Measurements from ENCODE around the gene CYS1.

The CYS1 gene

DNA sequence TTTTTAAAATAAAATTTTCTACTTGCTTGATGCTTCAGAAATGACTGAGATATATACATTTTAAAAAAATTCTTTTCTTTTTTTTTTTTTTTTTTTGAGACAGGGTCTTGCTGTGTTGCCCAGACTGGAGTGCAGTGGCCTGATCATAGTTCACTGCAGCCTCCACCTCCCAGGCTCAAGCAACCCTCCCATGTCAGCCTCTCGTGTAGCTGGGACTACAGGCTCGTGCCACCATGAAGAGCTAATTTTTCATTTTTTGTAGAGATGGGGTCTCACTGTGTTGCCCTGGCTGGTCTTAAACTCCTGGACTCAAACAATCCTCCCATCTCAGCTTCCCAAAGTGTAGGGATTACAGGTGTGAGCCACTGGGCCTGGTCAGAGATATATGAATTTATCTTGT lies 12.9 kb downstream of the CYS1 start:
- no peak overlapping the region for H3K27ac ChIP-seq
- TF ChIP-seq, protein P1, sequence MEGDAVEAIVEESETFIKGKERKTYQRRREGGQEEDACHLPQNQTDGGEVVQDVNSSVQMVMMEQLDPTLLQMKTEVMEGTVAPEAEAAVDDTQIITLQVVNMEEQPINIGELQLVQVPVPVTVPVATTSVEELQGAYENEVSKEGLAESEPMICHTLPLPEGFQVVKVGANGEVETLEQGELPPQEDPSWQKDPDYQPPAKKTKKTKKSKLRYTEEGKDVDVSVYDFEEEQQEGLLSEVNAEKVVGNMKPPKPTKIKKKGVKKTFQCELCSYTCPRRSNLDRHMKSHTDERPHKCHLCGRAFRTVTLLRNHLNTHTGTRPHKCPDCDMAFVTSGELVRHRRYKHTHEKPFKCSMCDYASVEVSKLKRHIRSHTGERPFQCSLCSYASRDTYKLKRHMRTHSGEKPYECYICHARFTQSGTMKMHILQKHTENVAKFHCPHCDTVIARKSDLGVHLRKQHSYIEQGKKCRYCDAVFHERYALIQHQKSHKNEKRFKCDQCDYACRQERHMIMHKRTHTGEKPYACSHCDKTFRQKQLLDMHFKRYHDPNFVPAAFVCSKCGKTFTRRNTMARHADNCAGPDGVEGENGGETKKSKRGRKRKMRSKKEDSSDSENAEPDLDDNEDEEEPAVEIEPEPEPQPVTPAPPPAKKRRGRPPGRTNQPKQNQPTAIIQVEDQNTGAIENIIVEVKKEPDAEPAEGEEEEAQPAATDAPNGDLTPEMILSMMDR (conservative IDR thresholded peaks at IDR 0.05), result no peak

DNA sequence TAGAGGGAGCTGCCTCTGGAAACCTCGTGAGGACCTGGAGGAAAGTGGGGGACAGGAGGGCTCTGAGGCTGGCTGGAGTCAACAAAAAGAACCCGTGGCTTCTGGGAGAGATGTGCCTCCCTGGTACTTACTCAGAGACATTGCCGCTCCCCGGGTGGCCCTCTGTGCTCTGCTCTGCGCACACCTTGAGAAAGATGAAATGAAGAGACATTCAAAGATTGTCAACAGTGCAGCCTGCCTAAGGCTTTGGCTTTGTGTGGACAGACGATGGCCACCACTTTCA lies 14.5 kb downstream of the CYS1 start:
- no peak overlapping the region for H3K27ac ChIP-seq
- TF ChIP-seq, protein P1 (conservative IDR thresholded peaks at IDR 0.05), result no peak

DNA sequence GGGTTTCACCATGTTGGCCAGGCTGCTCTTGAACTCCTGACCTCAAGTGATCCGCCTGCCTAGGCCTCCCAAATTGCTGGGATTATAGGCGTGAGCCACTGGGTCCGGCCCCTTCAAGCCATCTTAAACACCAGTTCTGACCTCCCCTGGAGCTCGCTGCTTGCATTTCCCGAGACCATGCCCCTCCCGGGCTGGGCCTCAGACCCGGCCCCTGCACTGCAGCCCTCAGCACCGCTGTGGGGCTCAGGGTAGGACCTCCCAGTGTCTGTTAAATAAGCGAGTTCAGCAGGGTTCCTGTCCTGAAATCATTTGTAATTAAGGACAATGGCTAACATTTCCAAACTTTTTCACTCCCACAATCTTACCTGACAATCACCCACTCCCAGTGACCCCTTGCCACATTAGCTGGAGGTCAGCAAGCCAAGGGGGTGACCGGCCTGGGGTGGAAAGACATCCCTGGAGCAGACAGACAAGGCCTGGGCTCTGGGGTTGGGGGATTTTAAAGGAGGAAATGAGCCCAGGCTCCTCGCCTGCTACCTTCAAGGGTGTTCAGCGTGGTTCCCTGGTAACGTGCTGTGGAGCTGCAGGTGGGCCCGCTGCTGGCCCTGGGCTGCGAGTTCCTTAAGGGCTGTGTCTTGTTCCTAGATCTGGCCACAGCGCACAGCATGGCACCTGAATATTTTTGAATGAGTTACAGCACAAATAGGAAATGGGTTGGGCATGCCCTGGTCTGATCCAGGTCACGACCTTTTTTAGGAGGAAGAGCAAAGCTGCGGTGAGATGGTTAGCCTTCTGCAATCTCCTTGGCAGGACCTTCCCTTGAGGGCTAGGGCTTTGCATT lies 15.1 kb downstream of the CYS1 start:
- TF ChIP-seq, protein P1 (conservative IDR thresholded peaks at IDR 0.05), result no peak
- H3K27ac ChIP-seq, result no peak overlapping the region

DNA sequence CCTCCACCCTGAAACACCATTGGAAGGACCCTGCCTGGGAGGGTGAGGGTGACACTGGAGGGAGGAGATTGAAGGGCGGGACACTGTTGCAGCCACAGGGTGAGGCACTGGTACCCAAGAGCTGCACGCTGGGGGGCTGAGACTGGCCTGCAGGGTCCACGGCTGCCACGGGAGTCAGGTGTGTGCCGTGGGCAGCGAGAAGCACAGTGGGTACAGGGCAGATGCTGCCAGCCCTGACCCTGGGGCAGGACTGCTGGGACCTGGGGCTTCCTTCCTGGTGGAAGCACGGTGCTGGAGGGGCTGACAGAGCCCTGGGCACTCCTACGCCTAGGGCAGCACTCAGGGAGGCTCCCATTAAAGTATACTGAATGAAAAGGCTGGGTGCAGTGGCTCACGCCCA lies 16.6 kb downstream of the CYS1 start:
- TF ChIP-seq, protein P1 (conservative IDR thresholded peaks at IDR 0.05), result no peak
- no peak overlapping the region for H3K27ac ChIP-seq

DNA sequence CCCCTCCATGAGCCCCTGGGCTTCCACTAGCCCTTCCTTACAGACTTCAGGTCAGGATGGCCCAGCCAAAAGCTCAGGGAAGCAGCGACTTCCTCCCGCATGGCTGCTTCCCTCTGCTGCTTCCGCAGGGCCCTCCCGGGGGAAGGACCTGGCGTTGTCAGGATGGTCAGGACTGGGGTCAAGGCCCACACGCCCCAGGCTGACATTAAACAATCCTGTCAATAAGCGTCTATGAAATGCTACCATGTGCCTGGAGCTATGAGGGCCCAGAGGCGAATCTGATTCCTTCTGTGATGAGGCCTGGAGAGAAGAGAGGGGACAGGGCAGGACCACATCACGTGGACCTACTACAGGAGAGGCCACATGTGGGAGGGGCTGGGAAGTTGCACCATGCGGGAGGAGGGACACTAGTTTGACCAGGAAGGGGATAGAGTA lies 17.3 kb downstream of the CYS1 start:
- TF ChIP-seq, protein P1 (conservative IDR thresholded peaks at IDR 0.05), result no peak
- no peak overlapping the region for H3K27ac ChIP-seq

DNA sequence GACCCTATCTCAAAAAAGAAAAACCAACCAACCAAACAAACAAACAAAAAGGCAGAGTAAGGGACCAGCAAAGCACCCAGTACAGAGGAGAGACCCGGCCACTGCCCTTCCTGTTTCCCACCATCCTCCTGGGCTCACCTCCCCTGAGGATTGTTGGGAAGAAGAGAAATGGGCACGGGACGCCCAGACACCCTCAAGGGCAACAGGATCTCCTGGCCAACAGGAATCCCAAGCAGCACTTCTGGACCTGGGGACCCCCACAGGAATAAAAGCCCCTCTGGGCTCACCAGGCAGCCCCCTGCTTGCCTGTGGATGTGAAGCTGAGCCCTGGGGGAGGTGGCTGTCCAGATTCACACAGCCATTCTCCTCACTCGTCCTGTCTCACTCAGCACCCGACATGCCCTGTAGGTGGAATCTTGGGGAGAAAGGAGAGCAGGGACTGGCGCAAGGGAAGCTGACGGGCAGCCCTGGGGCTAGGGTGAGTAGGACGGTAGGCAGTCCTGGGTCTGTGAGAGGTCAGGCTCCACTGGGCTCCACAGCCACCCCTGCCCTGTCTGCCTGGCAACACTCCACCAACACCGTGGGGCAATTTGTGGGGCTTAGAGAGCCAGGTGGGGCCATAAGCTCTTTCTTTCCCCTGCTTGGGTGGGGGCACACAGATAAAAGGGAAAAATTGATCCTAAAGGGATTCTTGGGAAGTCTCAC lies 18.8 kb downstream of the CYS1 start:
- H3K27ac ChIP-seq, result no peak overlapping the region
- TF ChIP-seq, protein P1 (conservative IDR thresholded peaks at IDR 0.05), result no peak

DNA sequence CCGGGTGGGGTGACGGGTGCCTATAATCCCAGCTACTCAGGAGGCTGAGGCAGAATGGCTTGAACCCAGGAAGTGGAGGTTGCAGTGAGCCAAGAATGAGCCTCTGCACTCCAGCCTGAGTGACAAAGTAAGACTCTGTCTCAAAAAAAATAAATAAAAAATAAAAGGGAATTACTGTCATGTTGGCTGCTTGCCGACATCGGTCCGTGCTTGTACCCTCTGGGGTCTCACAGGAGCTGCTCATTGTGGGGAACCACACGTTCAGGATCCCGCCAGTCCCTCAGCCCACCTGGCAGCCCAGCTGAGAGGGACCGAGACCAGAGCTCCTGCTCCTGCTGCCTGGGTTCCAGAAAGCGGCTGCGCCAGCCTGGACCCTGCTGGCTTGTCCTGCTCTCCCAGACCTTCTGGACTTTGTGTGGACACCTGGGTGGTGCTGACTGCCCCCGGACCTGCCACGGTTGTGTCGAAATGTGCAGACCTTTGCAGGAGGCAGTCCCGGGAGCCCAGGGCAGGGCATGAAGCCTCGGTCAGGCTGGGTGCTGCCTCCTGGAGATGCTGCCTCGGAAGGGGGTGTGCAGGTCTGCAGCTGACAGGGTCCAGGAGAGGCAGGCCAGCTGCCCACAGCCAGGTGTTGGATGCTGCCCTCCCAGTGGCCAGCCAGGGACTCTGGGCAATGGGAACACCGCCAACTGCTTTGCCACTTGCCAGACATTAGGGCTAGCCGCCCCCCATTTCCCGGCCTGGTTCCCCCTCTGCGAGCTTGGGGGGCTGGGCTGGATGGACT lies 20.5 kb downstream of the CYS1 start:
- H3K27ac ChIP-seq, result no peak overlapping the region
- TF ChIP-seq, protein P1 (conservative IDR thresholded peaks at IDR 0.05), result no peak
